ENCODE data around the gene S100A6.
"Not testable (repeated sequence)": the region's sequence is repeated elsewhere in the genome, so short reads cannot be mapped to it uniquely, and the experiment has no call there.

Gene S100A6

DNA sequence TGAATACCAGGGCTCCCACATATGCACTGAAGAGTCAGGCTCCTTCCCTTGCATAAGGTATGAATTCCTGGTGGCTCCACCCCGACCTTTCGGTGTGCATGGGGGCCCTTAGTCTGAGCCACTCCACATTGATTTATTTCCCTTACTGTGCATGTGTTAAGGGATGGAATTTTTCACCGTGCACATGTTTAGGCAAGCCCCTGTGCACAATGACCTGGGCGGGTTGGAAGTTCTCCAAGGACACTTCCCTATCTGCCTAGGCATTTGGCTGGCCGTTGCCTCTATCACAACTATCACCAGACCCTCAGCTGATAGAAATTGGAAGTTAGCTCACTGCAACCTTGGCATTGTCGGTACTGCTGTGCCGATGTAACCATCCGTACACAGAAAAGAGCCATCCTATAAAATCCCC, 9.7 kb downstream of the S100A6 start:
- no peak for DNase-seq

DNA sequence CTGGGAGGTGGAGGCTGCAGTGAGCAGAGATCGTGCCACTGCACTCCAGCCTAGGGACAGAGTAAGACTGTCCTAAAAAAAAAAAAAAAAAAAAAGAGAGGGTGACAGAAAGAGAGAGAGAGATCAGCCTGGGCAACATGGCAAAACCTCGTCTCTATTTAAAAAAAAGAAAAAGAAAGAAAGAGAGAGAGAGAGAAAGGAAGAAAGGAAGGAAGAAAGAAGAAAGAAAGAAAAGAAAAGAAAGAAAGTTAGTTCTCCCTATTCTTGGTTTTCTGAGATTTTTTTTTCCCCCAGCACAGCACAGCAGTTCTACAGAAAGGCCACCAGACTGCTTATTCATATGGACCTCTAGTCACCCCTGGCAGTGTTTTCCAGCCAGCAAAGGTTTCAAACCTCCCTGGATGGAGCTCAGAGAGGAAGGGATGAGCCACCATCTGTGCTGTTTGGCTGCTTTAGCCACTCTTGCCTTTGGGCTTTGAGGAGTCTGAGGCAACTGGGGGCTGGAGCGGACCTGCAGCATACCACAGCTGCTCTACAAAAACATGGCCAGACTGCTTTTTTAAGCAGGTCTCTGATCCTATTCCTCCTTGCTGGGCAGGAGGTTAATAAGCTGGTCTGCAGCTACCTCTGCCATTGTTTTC, 10.6 kb downstream of the S100A6 start:
- DNase-seq, result no peak

DNA sequence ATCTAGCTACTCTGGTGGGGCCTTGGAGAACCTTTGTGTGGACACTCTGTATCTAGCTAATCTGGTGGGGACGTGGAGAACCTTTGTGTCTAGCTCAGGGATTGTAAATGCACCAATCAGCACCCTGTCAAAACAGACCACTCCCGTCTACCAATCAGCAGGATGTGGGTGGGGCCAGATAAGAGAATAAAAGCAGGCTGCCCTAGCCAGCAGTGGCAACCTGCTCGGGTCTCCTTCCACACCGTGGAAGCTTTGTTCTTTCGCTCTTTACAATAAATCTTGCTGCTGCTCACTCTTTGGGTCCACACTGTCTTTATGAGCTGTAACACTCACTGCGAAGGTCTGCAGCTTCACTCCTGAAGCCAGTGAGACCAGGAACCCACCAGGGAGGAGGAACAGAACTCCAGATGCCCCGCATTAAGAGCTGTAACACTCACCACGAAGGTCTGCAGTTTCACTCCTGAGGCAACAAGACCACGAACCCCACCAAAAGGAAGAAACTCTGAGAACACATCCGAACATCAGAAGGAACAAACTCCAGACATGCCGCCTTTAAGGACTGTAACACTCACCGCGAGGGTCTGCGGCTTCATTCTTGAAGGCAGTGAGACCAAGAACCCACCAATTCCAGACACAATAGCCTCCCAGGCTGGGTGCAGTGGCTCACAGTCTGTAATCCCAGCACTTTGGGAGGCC, 13.3 kb downstream of the S100A6 start:
- not testable (repeated sequence) for DNase-seq

DNA sequence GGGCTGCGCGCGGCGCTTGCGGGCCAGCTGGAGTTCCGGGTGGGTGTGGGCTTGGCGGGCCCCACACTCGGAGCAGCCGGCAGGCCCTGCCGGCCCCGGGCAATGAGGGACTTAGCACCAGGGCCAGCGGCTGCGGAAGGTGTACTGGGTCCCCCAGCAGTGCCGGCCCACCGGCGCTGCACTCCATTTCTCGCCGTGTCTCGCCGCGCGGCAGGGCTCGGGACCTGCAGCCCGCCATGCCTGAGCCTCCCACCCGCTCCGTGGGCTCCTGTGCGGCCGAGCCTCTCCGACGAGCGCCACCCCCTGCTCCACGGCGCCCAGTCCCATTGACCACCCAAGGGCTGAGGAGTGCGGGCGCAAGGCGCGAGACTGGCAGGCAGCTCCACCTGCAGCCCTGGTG, 14.0 kb downstream of the S100A6 start:
- not testable (repeated sequence) for DNase-seq

DNA sequence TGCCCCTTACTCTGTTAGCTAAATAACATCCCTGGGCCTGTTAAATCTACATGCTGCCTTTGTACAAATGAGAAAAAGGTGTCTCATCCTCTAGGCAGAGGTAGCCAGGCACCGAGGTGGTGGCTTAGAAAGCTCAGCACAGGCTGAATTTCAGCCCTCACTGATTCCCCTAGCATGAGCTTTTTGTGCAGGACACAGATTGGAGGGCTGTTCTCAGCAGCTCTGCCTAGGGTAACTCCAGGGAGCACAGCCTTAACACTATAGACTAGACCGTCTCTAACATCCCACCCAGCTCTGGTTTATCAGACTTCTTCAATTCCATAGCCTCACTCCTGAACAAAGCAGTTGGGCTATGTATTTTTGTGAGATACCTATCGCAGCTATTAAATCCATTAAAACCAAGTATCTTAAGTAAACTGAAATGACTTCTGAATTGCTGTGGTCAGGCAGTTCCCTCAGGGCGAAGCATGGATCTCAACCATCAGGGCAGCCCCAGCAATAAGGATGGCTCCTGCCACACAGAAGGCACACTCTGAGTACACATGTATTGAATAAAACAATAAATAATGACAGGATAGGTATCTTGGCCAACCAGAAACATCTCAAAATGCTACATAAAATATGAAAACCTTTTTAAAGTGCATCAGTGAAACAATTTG, 14.8 kb downstream of the S100A6 start:
- no peak for DNase-seq

DNA sequence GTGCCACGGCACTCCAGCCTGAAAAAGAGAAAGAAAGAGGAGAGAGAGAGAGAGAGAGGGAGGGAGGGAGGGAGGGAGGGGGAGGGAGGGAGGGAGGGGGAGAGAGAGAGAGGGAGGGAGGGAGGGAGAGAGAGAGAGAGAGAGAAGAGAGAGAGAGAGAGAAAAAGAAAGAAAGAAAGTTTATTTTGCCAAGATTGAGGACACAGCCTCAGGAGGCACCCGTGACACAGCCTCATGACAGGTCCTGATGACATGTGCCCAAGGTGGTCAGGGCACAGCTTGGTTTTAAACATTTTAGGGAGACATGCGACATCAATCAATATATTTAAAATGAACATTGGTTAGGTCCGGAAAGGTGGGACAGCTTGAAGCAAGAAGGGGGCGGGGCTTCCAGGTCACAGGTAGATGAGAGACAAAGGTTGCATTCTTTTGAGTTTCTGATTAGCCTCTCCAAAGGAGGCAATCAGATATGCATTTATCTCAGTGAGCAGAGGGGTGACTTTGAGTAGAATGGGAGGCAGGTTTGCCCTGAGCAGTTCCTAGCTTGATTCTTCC, 15.6 kb downstream of the S100A6 start:
- DNase-seq, result not testable (repeated sequence)

DNA sequence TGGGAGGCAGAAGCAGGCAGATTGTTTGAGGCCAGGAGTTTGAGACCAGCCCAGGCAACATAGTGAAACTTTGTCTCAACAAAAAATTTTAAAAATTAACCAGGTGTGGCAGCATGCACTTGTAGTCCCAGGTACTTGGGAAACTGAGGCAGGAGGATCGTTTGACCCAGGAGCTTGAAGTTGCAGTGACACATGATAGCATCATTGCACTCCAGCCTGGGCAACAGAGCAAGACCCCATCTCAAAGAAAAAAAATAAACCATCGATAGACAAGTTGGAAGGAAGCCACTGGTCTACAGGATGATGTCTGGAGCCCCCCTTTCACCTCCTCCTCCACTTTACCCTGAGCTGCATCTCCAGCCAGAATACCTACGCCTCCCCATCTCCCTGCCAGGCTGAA, 16.5 kb downstream of the S100A6 start:
- no peak for DNase-seq

DNA sequence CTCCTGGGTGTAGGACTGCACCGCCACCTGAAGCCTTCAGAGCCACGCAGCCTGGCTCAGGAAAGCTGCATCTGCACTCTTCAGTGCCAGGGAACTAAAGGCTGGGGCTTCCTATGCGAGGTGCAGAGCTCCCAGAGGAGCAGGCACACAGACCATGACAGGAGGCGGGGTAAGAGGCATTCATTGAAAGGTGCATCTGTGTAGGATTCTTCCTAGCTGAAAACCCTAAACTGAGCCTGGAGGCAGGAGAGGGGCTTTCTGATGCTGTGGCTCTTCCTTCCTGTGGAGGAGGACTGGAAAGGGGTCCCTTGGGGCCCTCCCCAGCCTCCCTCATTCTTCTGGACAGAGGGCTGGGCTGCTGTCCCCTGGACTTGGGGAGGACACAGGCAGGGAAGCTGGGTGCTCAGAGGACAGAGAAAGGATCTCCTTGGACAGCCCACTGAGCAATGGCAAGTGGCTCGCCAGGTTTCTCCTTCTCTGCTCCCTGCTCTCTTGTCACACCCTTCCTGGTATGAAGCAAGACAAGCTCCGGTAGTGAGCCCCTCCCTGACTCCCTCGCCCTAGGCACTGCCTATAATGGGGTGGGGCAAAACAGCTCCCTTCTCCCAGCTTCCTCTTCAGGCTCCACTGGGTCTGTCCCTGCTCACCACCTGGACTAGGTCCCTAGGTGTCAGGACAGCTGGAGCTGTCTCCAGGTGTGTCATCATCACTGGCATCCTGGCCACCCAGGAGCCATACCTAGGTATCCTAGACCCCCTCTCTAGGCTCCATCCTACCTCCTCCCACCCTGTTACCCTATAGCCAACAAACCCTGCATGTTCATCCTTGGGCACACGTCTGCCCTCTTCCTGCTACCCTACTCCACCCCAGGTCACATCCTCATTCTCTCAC, 20.0 kb downstream of the S100A6 start:
- no peak for DNase-seq

DNA sequence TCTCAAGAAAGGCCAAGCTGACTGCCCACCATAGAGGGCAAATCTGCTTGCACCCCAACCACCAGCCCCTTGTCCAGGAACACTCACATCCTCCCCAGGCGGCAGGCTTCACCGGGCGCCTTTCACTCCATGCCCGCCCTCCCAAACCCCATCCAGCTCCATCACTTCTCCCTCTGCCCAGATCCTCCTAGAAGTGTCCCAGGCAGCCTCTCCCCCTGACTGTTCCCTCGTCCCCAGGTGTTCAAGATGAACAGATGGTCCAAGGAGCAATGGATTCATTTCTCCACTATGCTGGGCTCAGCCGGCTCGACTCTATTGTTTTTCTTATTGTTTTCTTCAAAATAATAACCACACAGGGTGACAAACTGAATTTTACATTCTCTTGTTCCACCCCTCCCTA, 22.1 kb downstream of the S100A6 start:
- no peak for DNase-seq

DNA sequence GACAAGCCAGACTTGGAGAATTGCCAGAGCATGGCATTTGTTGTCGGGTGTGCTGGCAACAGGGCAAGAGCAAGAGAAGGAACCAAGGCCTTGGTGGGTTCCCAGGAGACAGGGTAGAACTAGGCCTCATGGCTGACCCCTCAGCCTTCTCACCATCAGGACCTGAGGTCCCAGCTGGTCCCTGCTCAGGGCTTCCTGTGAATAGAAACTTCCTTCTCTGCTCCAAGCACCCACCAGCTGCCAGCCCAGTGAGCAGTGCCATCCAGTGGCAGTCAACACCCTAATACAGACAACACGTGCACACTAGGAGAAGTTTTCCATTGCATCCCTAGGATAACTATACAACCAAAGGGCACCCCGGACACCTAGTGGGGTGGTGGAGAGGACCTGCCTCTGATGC, 22.8 kb downstream of the S100A6 start:
- DNase-seq, result no peak

DNA sequence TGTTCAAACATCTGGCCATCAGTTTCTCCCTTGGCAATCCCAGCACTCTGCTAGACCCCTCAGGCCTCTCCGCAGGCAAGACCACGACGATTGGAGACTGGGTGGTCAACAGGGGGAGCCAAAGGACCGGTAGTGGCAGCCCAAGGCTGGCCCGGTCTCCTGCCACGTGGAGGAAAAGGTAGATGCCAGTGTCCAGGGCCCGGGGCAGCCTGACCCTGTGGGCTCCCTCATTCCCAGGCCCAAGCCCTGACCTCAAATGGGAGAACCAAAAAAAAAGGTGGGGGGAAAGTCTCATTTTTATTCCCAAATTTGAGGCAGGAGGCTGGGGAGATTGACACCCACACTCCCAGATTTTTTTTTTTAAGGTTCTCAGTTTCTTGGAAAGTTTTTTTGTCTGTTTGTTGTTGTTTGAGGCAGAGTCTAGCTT, 24.8 kb downstream of the S100A6 start:
- DNase-seq, result peak in 1 of 2 donors; percentile 59

DNA sequence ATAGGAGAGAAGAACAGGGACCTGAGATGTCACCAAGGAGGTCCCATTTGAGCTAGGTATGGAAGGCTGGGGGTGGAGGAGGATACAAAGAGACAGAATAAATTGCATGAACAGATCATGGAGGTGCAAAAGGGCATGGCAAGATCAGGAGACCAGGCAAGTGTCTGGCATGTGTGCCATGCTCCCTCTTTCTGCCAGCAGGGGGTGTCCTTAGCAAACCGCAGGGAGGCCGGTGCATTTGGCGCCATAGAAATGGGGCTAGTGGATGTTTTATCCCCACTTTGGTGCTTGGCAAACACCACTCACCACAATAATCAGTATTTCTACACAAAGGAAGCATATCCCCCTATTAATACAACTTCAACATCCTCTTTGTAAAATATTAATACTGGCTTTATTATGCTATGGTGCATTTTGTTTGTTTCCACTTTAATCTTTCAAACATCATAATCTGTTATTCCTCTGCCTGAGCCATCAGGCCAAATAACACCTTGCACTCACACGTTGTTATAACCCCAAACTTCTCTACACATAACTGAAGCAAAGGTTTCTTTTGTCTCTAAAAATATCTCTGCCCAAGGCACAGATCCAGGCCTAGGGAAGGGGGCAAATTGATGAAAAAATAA, 25.9 kb downstream of the S100A6 start:
- no peak for DNase-seq

DNA sequence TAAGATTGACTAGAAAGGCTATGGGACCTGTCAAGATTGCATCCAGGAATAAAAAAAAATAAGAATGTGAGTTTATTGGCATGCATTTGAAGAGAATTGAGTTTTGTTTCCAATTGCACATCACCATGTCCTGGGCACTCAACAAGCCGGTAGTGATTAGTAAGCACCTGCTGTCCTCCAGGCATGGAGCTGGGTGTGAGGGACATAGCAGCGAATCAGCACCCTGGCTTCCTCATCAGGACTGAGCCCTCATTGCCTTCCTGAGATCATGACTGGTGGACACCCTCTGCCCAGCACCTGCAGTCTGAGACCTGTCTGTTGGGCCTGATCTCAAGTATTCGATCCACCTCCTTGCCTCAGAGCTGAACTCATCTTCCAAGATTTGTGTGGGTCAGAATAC, 26.8 kb downstream of the S100A6 start:
- no peak for DNase-seq

DNA sequence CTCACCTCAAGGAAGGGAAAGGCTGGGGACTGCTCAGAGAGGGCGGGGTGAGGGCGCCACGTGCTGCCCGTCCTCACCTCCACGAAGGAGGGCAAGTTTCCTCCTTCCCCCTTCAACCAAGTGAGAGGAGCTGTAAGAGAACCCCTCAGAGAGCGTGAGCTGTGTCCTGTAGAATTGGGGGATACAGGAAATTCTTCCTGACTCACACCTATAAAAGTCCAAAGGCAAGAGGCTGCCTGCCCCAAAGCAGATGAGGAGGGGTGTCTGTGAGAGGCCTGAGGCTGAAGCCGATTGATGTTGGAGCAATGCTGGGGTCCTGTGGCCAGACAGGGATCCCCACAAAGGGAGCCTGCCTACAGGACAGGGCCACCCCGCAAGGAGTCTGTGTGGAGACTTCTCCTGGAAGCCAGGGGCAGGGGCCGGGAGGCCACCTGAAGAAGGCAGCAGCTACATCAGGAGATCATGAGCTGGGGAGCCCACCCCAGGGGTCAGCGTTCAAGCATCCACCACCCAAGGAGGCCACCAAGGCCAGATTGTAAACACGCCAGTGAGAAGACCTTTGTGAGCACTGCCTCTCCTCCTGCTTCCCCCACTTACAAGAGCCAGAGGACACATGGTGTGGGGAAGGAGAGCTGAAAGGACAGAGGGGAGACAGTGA, 27.7 kb downstream of the S100A6 start:
- no peak for DNase-seq

DNA sequence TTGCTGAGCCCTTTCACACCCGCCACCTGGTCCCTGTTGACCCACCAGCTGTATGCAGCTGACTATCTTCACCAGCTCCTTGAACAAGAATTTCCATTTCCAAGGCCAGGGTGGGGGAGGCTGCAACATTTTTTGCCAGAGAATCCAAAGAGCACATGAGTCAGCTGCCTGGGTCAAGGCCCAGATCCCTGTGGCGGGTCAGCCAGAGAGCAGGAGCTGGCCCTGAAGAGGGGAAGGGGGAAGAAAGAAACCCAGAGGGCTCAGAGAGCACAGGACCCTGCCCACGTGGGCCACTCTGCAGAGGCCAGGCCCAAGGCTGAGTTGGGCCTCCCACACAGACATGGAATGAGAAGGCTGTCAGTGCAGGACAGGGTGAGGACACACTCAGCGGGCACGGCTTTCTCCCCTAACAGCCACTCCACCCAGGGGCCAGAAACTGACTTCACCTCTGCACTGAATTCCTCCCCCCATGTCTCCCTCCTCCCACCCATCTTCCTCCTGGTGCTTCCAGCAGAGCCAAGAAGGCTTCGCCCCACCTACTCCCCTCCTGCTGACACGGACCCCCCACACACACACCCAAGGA, 28.9 kb downstream of the S100A6 start:
- DNase-seq, result no peak

DNA sequence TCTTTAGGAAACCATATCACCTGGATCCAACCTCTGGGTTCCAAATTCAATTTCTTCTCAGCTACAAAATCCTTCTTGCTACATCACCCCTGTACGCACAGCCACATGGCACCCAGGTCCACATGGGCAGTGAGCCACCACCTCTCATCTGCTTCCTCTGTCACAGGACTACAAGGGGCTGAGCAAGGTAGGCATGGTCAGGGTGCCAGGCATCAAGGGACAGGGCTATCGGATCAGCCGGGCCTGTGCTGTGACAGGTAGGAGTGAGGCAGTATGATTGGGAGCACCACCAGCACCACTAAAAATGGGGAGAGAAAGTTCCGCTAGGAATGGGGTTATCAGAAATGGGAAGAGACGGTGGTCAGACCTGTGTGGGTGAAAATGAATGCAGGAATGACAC, 29.4 kb downstream of the S100A6 start:
- DNase-seq, result no peak

DNA sequence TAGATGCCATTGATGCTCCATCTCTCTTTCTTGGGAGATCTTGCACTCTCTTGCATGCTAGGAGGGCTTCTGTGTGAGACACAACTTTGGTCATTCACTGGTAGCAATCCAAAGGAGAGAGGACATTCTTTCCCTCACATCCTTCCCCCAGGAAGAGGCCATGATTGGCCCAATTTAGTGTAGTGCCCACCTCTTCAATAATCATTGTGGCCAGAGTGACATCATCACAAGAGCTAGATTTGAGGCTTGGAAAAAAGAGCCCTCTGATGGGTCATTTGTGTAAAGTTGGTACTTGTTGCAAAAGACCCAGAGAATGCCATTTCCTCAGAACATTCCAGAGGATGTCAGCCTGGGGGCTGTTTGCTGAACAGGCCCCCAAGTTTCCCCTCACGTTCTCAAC, 30.2 kb downstream of the S100A6 start:
- DNase-seq, result no peak

DNA sequence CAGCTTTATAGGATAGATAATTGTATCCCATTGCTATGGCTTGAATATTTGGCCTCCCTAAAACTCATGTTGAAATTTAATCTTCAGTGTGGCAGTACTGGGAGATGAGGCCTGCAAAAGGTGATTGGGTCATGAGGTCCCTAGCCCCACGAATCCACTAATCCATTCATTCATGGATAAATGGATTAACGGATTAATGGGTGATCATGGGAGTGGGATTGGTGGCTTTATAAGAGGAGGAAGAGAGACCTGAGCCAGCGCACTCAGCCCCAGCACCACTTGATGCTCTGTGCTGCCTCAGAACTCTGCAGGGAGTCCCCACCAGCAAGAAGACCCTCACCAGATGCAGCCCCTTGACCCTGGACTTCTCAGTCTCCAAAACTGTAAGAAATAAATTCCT, 32.0 kb downstream of the S100A6 start:
- DNase-seq, result no peak

DNA sequence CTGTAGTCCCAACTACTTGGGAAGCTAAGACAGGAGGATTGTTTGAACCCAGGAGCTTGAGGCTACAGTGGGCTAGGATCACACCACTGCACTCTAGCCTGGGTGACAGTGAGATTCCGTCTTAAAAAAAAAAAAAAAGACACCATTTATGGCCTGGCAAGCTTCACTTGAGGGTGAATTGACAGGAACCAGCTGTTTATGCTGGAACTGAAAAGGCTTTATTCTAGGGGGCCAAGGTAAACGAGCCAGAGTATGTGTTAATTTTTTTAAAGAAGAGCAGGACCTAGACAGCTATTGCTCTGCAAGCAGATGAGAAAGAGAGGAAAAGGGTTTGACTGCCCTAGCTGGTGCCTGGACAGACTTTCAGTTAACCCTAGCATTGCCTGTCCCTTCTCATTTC, 37.0 kb downstream of the S100A6 start:
- no peak for DNase-seq

DNA sequence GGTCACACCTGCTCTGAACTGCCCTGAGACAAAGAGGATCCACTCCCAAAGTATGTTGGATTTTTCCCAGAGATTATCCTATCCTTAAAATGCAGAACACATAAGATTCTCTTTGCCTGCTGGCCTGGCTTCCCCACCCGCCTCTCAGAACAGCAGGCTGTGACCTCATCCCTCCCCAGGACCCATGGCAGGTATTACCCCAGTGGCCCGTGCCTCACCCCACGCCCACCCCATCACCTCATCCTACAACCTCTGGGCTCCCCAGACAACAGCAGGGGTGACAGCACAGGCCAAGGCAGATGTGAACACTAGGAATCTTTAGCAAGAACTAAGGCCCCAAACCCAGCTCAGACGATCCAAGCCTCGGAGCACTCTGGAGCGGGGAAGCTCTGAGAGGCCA, 40.3 kb downstream of the S100A6 start:
- no peak for DNase-seq

DNA sequence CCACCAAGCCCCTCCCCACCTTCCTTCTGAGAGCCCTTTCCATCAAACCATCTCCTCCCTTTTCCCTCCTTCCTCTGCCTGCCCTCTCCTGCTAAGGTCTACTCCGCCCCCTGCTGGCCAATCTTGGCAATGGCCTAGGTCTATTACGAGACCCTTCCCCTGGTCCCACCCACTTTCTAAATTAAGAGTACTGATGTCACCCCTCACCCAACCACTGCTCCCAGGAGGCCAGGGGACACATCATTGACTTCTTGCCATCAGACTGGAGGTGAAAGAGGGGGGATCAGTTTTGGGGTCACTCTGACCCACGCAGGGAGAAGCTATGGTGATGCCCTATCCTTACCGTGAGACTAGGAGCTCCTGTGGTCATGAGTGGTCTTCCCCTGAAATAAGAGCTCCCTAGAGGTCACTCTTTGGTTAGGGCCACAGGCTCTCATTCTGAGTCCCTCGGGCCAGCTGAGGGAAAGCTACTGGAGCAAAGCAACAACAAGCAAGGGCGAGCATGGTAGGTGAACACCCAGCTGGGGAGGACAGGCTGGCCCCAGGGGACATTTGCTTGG, 40.7 kb downstream of the S100A6 start:
- peak in 1 of 2 donors; percentile 51 for DNase-seq
